ENCODE data around the gene CCDC183. TPM values are rescaled to one million over a fixed set of nuclear protein-coding genes. Genes with fewer than 3 reads are reported as not detected.

CCDC183 gene
- total RNA-seq, 1 donor from 2014 or later = 0.84 TPM

GRCh38 chr9:136827794-136828473, 31.8 kb downstream of the CCDC183 start:
- Mint-ChIP-seq H3K4me3 (ENCODE audit: unreplicated experiment) (no peak overlapping the region), H3K27me3 (ENCODE audit: low read depth, unreplicated experiment) (no peaks in the 10 kb centered on the region), H3K4me1 (ENCODE audit: low read depth, unreplicated experiment) (no peaks in the 10 kb centered on the region), H3K27ac (ENCODE audit: unreplicated experiment) (no peak overlapping the region), H3K36me3 (ENCODE audit: low read depth, unreplicated experiment) (peaks cover 8% of the 10 kb centered on the region), H3K9me3 (ENCODE audit: unreplicated experiment) (no peaks in the 10 kb centered on the region)
- Histone ChIP-seq H3K4me2 (ENCODE audit: low read length) (no peak overlapping the region), H3K4me3 (ENCODE audit: insufficient read depth, low read depth, low read length) (no peak overlapping the region), H3K4me1 (ENCODE audit: insufficient read depth, low read length) (no peaks in the 10 kb centered on the region), H4K20me1 (ENCODE audit: insufficient read depth, low read length) (peaks cover 17% of the 10 kb centered on the region), H3K36me3 (ENCODE audit: insufficient read depth, low read length) (peaks cover 4% of the 10 kb centered on the region), H3K27ac (ENCODE audit: low read depth, low read length) (no peak overlapping the region), H3K27me3 (ENCODE audit: insufficient read depth, low read length) (no peaks in the 10 kb centered on the region), H3K79me2 (ENCODE audit: insufficient read depth, low read length) (peaks cover 7% of the 10 kb centered on the region), H3K9ac (ENCODE audit: low read length) (no peak overlapping the region), H2AFZ (ENCODE audit: low read depth, low read length) (no peak overlapping the region), H3K9me3 (ENCODE audit: insufficient read depth, low read depth, low read length) (no peaks in the 10 kb centered on the region)
- FAIRE-seq (no peak), DNase-seq (ENCODE audit: low read depth) (no peak)
- TF ChIP-seq CTCF (IDR thresholded peaks at IDR 0.05; ENCODE audit: insufficient read depth, low read depth, low read length) (no peak), EZH2 (IDR thresholded peaks at IDR 0.05; ENCODE audit: insufficient read depth, low read length) (no peak)

GRCh38 chr9:136828474-136829140, 32.5 kb downstream of the CCDC183 start:
- H3K36me3 ChIP-seq (ENCODE audit: insufficient read depth, low read length) = peaks cover 4% of the 10 kb centered on the region
- no peak for FAIRE-seq

More at GRCh38 chr9:136828474-136829140, 32.5 kb downstream of the CCDC183 start:
- no peak overlapping the region for H3K27ac ChIP-seq (ENCODE audit: low read depth, low read length)
- TF ChIP-seq CTCF (IDR thresholded peaks at IDR 0.05; ENCODE audit: insufficient read depth, low read depth, low read length) = no peak
- no peak for TF ChIP-seq EZH2 (IDR thresholded peaks at IDR 0.05; ENCODE audit: insufficient read depth, low read length)
- no peak overlapping the region for H2AFZ ChIP-seq (ENCODE audit: low read depth, low read length)
- peaks cover 5% of the 10 kb centered on the region for H3K36me3 Mint-ChIP-seq (ENCODE audit: low read depth, unreplicated experiment)
- H3K9me3 ChIP-seq (ENCODE audit: insufficient read depth, low read depth, low read length) = no peaks in the 10 kb centered on the region
- no peaks in the 10 kb centered on the region for H3K4me1 Mint-ChIP-seq (ENCODE audit: low read depth, unreplicated experiment)
- no peaks in the 10 kb centered on the region for H3K4me1 ChIP-seq (ENCODE audit: insufficient read depth, low read length)
- no peaks in the 10 kb centered on the region for H3K27me3 ChIP-seq (ENCODE audit: insufficient read depth, low read length)
- no peak overlapping the region for H3K27ac Mint-ChIP-seq (ENCODE audit: unreplicated experiment)
- H4K20me1 ChIP-seq (ENCODE audit: insufficient read depth, low read length) = peaks cover 11% of the 10 kb centered on the region
- no peak overlapping the region for H3K4me3 Mint-ChIP-seq (ENCODE audit: unreplicated experiment)
- no peak overlapping the region for H3K4me2 ChIP-seq (ENCODE audit: low read length)
- peaks cover under 1% of the 10 kb centered on the region for H3K79me2 ChIP-seq (ENCODE audit: insufficient read depth, low read length)
- H3K9ac ChIP-seq (ENCODE audit: low read length) = no peak overlapping the region
- no peak overlapping the region for H3K4me3 ChIP-seq (ENCODE audit: insufficient read depth, low read depth, low read length)
- H3K9me3 Mint-ChIP-seq (ENCODE audit: unreplicated experiment) = no peaks in the 10 kb centered on the region
- H3K27me3 Mint-ChIP-seq (ENCODE audit: low read depth, unreplicated experiment) = no peaks in the 10 kb centered on the region
- DNase-seq (ENCODE audit: low read depth) = no peak

All from astrocyte (in vitro differentiated cells and primary cell).